ENCODE results near the gene NXPH4. TPM values are rescaled to one million over a fixed set of nuclear protein-coding genes. Genes with fewer than 3 reads are reported as not detected.

The NXPH4 gene
- total and polyA plus RNA-seq, 4 donors: 0.15 to 0.94 (median 0.48) TPM

DNA sequence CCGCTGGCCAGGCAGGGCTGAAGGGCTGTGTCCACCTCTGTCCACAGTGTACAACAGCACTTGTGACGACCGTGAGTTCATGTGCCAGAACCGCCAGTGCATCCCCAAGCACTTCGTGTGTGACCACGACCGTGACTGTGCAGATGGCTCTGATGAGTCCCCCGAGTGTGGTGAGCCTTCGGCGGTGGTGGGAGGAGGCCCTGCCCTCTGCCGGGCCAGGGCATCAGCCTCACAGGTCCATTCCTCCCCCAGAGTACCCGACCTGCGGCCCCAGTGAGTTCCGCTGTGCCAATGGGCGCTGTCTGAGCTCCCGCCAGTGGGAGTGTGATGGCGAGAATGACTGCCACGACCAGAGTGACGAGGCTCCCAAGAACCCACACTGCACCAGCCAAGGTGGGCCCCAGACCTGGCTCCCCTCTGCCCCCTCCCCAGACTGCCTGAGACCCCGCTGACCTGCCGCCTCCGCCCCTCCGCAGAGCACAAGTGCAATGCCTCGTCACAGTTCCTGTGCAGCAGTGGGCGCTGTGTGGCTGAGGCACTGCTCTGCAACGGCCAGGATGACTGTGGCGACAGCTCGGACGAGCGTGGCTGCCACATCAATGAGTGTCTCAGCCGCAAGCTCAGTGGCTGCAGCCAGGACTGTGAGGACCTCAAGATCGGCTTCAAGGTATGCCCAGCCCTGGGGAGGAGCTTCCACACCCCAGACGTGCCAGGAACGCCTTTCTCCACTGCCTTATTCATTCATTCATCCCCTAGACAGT, 20.8 kb upstream of the NXPH4 start:
- Histone ChIP-seq H3K4me3 (no peak overlapping the region), H3K27ac (ENCODE audit: low read depth in 1 of 2, low read length in 1 of 2) (no peak overlapping the region), H3K9me3 (ENCODE audit: control insufficient read depth in 4 of 4, insufficient read depth in 3 of 4, low read length in 3 of 4) (no peaks in the 10 kb centered on the region), H3K27me3 (ENCODE audit: control insufficient read depth in 3 of 3, insufficient read depth in 3 of 3, low read length in 2 of 3) (no peaks in the 10 kb centered on the region), H3K9ac (ENCODE audit: insufficient read depth in 1 of 2, low read length in 2 of 2) (no peak overlapping the region), H3K36me3 (ENCODE audit: control insufficient read depth in 4 of 4, insufficient read depth in 4 of 4, low read length in 4 of 4) (peaks cover 0 to 84% (median 68%) of the 10 kb centered on the region in 4 donors), H3K4me1 (ENCODE audit: control insufficient read depth in 5 of 5, insufficient read depth in 5 of 5, low read length in 5 of 5) (peaks cover 0 to under 1% (median 0%) of the 10 kb centered on the region in 5 donors)
- WGBS, 2 donors: 82 to 83% methylated on average over 34 of the region's 34 CpGs
- no peak for DNase-seq
- TF ChIP-seq CTCF (IDR thresholded peaks at IDR 0.05; ENCODE audit: control extremely low read depth, extremely low read depth): no peak
- ATAC-seq (ENCODE audit: insufficient read depth, low FRiP score): no peak

GRCh38 chr12:57196439-57196838, 20.2 kb upstream of the NXPH4 start:
- ATAC-seq (ENCODE audit: insufficient read depth, low FRiP score) (no peak), DNase-seq (no peak)
- H3K9ac ChIP-seq (ENCODE audit: insufficient read depth in 1 of 2, low read length in 2 of 2): no peak overlapping the region
- no peak for TF ChIP-seq CTCF (IDR thresholded peaks at IDR 0.05; ENCODE audit: control extremely low read depth, extremely low read depth)
- no peak overlapping the region for H3K4me3 ChIP-seq
- peaks cover 0 to 83% (median 66%) of the 10 kb centered on the region in 4 donors for H3K36me3 ChIP-seq (ENCODE audit: control insufficient read depth in 4 of 4, insufficient read depth in 4 of 4, low read length in 4 of 4)
- H3K4me1 ChIP-seq (ENCODE audit: control insufficient read depth in 5 of 5, insufficient read depth in 5 of 5, low read length in 5 of 5): no peaks in the 10 kb centered on the region
- H3K27me3 ChIP-seq (ENCODE audit: control insufficient read depth in 3 of 3, insufficient read depth in 3 of 3, low read length in 2 of 3): no peaks in the 10 kb centered on the region
- WGBS, 2 donors: 79 to 89% methylated on average over 4 of the region's 4 CpGs
- H3K9me3 ChIP-seq (ENCODE audit: control insufficient read depth in 4 of 4, insufficient read depth in 3 of 4, low read length in 3 of 4): no peaks in the 10 kb centered on the region
- H3K27ac ChIP-seq (ENCODE audit: low read depth in 1 of 2, low read length in 1 of 2): no peak overlapping the region

DNA sequence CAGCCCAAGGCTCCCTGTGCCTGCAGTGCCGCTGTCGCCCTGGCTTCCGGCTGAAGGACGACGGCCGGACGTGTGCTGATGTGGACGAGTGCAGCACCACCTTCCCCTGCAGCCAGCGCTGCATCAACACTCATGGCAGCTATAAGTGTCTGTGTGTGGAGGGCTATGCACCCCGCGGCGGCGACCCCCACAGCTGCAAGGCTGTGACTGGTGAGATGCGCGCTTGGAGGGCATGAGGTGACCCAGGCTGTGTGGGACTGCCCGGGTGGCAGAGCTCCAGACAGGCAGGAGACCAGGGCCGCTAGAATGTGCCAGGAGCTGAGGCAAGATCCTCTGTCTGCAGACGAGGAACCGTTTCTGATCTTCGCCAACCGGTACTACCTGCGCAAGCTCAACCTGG, 19.6 kb upstream of the NXPH4 start:
- no peak for TF ChIP-seq CTCF (IDR thresholded peaks at IDR 0.05; ENCODE audit: control extremely low read depth, extremely low read depth)
- H3K27me3 ChIP-seq (ENCODE audit: control insufficient read depth in 3 of 3, insufficient read depth in 3 of 3, low read length in 2 of 3): no peaks in the 10 kb centered on the region
- no peak overlapping the region for H3K9ac ChIP-seq (ENCODE audit: insufficient read depth in 1 of 2, low read length in 2 of 2)
- ATAC-seq (ENCODE audit: insufficient read depth, low FRiP score): no peak
- H3K4me3 ChIP-seq: no peak overlapping the region
- H3K4me1 ChIP-seq (ENCODE audit: control insufficient read depth in 5 of 5, insufficient read depth in 5 of 5, low read length in 5 of 5): no peaks in the 10 kb centered on the region
- H3K9me3 ChIP-seq (ENCODE audit: control insufficient read depth in 4 of 4, insufficient read depth in 3 of 4, low read length in 3 of 4): no peaks in the 10 kb centered on the region
- H3K27ac ChIP-seq (ENCODE audit: low read depth in 1 of 2, low read length in 1 of 2): no peak overlapping the region
- peaks cover 0 to 83% (median 62%) of the 10 kb centered on the region in 4 donors for H3K36me3 ChIP-seq (ENCODE audit: control insufficient read depth in 4 of 4, insufficient read depth in 4 of 4, low read length in 4 of 4)
- no peak for DNase-seq
- 92 to 93% methylated on average over 22 of the region's 22 CpGs for WGBS, 2 donors
